Activated B cell treated with CpG ODN at 0.5 μM for 24 hours (primary cell): ENCODE results near the gene PRKCE. TPM values are rescaled to one million over a fixed set of nuclear protein-coding genes. Genes with fewer than 3 reads are reported as not detected.

ENCODE experiments used
- ATAC-seq: fragments of 200-7000 bp; cut with Tn5 transposase; one replicate; pipeline ENCODE4 v1.10.0; 2021; ENCODE audit warnings: low read depth, mild to moderate bottlenecking, moderate library complexity
- CTCF ChIA-PET: fragments of 350-600 bp; sonication (Branson Sonifier 250); formaldehyde crosslinking; loops from one replicate; lab custom pipeline; 2021; ENCODE audit warnings: antibody characterized with exemption; lab: Charles Lee
- POLR2A ChIA-PET: fragments of 350-600 bp; sonication (Branson Sonifier 250); formaldehyde crosslinking; loops from one replicate; lab custom pipeline; 2021; ENCODE audit warnings: antibody characterized with exemption; lab: Charles Lee
- DNase-seq: peaks from one replicate; pipeline ENCODE4 v3.0.0; 2022
- H3K27ac Mint-ChIP-seq: one replicate; pipeline ENCODE4 v1.8.0; 2020; ENCODE audit warnings: mixed read lengths
- H3K27me3 Mint-ChIP-seq: one replicate; pipeline ENCODE4 v1.8.0; 2021; ENCODE audit warnings: mixed read lengths
- H3K36me3 Mint-ChIP-seq: one replicate; pipeline ENCODE4 v1.8.0; 2021; ENCODE audit warnings: low read depth, mixed read lengths
- H3K4me1 Mint-ChIP-seq: one replicate; pipeline ENCODE4 v1.8.0; 2021; ENCODE audit warnings: mixed read lengths
- H3K4me3 Mint-ChIP-seq: one replicate; pipeline ENCODE4 v1.8.0; 2020; ENCODE audit warnings: mild to moderate bottlenecking, mixed read lengths
- H3K9me3 Mint-ChIP-seq: one replicate; pipeline ENCODE4 v1.8.0; 2020; ENCODE audit warnings: mixed read lengths
- CTCF ChIP-seq: fragments of 200-600 bp; IDR thresholded peaks from one replicate; pipeline ENCODE4 v1.8.0; 2022; ENCODE audit warnings: antibody characterized with exemption, mild to moderate bottlenecking
- intact Hi-C: fragments of 100-400 bp; cut with micrococcal nuclease; formaldehyde crosslinking; loops from one replicate; pipeline ENCODE4 v1.15.1; 2024
- total RNA-seq: library from RNA; stranded (reverse); gene quantifications from 2 replicates; pipeline ENCODE4 v1.2.3, GENCODE V29; 2022

PRKCE gene
- total RNA-seq, 1 donor from 2014 or later = 53.8 TPM

GRCh38 chr2:46058140-46058539 is 406.7 kb downstream of the PRKCE start:
- Mint-ChIP-seq H3K36me3 (peaks cover 33% of the 10 kb centered on the region), H3K4me3 (no peak overlapping the region), H3K27ac (no peak overlapping the region), H3K27me3 (no peaks in the 10 kb centered on the region), H3K9me3 (no peaks in the 10 kb centered on the region), H3K4me1 (no peaks in the 10 kb centered on the region)
- ChIA-PET POLR2A (no interaction called here), CTCF (no interaction called here)
- DNase-seq = no peak
- no peak for TF ChIP-seq CTCF
- intact Hi-C loops = no loop called here
- no peak for ATAC-seq

GRCh38 chr2:46062637-46063412 is 411.4 kb downstream of the PRKCE start:
- ATAC-seq = peak; percentile 70
- TF ChIP-seq CTCF = peak; percentile 59
- Mint-ChIP-seq H3K36me3 (peaks cover 20% of the 10 kb centered on the region), H3K4me1 (no peaks in the 10 kb centered on the region), H3K4me3 (no peak overlapping the region), H3K27me3 (no peaks in the 10 kb centered on the region), H3K9me3 (no peaks in the 10 kb centered on the region), H3K27ac (no peak overlapping the region)
- DNase-seq = peak; percentile 30
- intact Hi-C loops = loop anchor here (1.0 to 5.0 kb wide), 6 partner anchors 302 to 1259 kb away; no protein-coding TSS in a partner anchor
- ChIA-PET POLR2A (interaction anchor here (0.7 kb wide), 1 partner anchor 1267 kb away, joined by 5 read pairs; no protein-coding TSS in a partner anchor), CTCF (interaction anchor here (0.6 to 1.9 kb wide), 28 partner anchors 8 to 1450 kb away, joined by 3 to 31 read pairs (median 3); no protein-coding TSS in a partner anchor)

- no peaks in the 10 kb centered on the region for H3K27me3 Mint-ChIP-seq
- DNase-seq (no peak), ATAC-seq (no peak)
- no peak for TF ChIP-seq CTCF
- no peaks in the 10 kb centered on the region for H3K9me3 Mint-ChIP-seq
- peaks cover 24% of the 10 kb centered on the region for H3K36me3 Mint-ChIP-seq
- no peaks in the 10 kb centered on the region for H3K4me1 Mint-ChIP-seq
- H3K27ac Mint-ChIP-seq = no peak overlapping the region
- POLR2A ChIA-PET = no interaction called here
- intact Hi-C loops = loop anchor here (5.0 kb wide), 1 partner anchor 1258 kb away; no protein-coding TSS in a partner anchor
- CTCF ChIA-PET = no interaction called here
- no peak overlapping the region for H3K4me3 Mint-ChIP-seq
These were observed 412.9 kb downstream of the PRKCE start for GRCh38 chr2:46064396-46064795.

- ChIA-PET CTCF (no interaction called here), POLR2A (interaction anchor here (0.6 kb wide), 1 partner anchor 10 kb away, joined by 4 read pairs; no protein-coding TSS in a partner anchor)
- ATAC-seq (no peak), DNase-seq (no peak)
- H3K4me1 Mint-ChIP-seq = no peaks in the 10 kb centered on the region
- no peaks in the 10 kb centered on the region for H3K27me3 Mint-ChIP-seq
- no peak for TF ChIP-seq CTCF
- intact Hi-C loops = no loop called here
- H3K4me3 Mint-ChIP-seq = no peak overlapping the region
- no peak overlapping the region for H3K27ac Mint-ChIP-seq
- H3K36me3 Mint-ChIP-seq = peaks cover 26% of the 10 kb centered on the region
- H3K9me3 Mint-ChIP-seq = no peaks in the 10 kb centered on the region
These were observed 413.7 kb downstream of the PRKCE start for GRCh38 chr2:46065152-46065551.

GRCh38 chr2:46066116-46066515 is 414.6 kb downstream of the PRKCE start:
- no peaks in the 10 kb centered on the region for H3K27me3 Mint-ChIP-seq
- H3K4me3 Mint-ChIP-seq = no peak overlapping the region
- no peak overlapping the region for H3K27ac Mint-ChIP-seq
- H3K4me1 Mint-ChIP-seq = no peaks in the 10 kb centered on the region
- ChIA-PET CTCF (no interaction called here), POLR2A (no interaction called here)
- H3K36me3 Mint-ChIP-seq = peaks cover 28% of the 10 kb centered on the region
- TF ChIP-seq CTCF = no peak
- DNase-seq (no peak), ATAC-seq (no peak)
- intact Hi-C loops = no loop called here
- no peaks in the 10 kb centered on the region for H3K9me3 Mint-ChIP-seq
